Measurements from ENCODE around the gene LRRC8D.

DNA sequence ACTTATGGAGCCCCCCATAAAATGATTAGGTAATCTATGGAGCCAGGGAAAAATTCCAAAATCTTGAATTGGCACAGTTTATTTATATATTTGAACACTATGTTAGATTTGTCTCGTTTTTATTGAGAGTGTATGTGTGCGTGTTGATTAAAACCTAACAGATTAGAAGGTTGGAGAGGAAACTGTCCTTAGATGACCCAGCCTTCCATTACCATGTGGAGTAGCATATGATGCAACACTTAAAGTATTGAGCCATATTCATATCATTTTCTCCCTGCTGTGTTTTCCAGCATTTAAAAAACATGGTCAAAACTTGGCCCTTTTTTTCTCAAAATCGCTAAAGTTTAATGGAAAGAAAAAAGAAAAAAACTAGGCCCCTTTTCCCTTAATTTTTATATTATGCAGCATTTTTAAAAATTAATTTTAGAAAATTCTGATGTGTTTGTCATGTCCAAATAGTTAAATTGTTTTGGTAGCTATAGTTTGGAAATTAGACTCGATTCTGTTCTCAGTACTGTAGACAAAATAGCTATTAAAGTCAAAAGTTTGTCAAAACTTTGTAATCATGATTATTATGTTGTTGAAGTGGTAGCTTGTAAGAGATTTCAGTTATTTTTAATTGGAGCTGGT, 2.3 kb downstream of the LRRC8D start:
- TF ChIP-seq, protein P1, sequence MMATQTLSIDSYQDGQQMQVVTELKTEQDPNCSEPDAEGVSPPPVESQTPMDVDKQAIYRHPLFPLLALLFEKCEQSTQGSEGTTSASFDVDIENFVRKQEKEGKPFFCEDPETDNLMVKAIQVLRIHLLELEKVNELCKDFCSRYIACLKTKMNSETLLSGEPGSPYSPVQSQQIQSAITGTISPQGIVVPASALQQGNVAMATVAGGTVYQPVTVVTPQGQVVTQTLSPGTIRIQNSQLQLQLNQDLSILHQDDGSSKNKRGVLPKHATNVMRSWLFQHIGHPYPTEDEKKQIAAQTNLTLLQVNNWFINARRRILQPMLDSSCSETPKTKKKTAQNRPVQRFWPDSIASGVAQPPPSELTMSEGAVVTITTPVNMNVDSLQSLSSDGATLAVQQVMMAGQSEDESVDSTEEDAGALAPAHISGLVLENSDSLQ (IDR thresholded peaks at IDR 0.05) = no peak
- TF ChIP-seq SP1 (IDR thresholded peaks at IDR 0.05) = no peak
- no peak for TF ChIP-seq FOXM1 (IDR thresholded peaks at IDR 0.05; ENCODE audit: borderline replicate concordance)
- no peak for TF ChIP-seq FOXA1 (IDR thresholded peaks at IDR 0.05)
- TF ChIP-seq ARNT (IDR thresholded peaks at IDR 0.05) = no peak
- TF ChIP-seq FOXK2 (IDR thresholded peaks at IDR 0.05) = no peak
- TF ChIP-seq L3MBTL2 (conservative IDR thresholded peaks at IDR 0.05) = no peak
- no peak for TF ChIP-seq SUZ12 (IDR thresholded peaks at IDR 0.05)
- TF ChIP-seq ZNF384 (IDR thresholded peaks at IDR 0.05) = no peak
- TF ChIP-seq LEF1 (IDR thresholded peaks at IDR 0.05; ENCODE audit: borderline replicate concordance) = no peak

Data from HEK293T (cell line).